ENCODE data around the gene UBTFL1. TPM values are rescaled to one million over a fixed set of nuclear protein-coding genes. Genes with fewer than 3 reads are reported as not detected.
"Not testable (repeated sequence)": the region's sequence is repeated elsewhere in the genome, so short reads cannot be mapped to it uniquely, and the experiment has no call there.

Gene UBTFL1, protein sequence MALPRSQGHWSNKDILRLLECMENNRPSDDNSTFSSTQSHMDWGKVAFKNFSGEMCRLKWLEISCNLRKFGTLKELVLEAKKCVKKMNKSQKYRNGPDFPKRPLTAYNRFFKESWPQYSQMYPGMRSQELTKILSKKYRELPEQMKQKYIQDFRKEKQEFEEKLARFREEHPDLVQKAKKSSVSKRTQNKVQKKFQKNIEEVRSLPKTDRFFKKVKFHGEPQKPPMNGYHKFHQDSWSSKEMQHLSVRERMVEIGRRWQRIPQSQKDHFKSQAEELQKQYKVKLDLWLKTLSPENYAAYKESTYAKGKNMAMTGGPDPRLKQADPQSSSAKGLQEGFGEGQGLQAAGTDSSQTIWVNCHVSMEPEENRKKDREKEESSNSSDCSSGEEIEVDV
- not detected for total RNA-seq

DNA sequence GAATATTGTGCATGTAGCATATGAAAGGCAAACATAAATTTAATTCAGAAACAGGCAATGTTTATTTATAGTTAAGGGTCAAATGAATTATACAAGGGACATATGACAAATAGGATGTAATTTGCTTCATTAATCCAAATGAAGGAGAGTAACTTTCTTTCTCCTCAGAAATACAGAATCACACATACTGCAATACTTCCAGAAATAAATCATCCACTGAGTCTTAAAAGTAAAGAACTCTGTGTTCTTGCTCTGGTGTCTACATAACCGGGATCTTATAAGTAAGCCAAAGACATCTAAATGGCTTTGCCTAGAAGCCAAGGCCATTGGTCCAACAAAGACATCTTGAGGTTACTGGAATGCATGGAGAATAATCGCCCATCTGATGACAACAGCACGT is at the start of gene UBTFL1:
TSS of gene UBTFL1 (plus strand) at position 301 of the 400 bp plus-strand sequence. CDS start at position 301, 0 bp downstream.
- H3K27me3 Mint-ChIP-seq; CTCF ChIA-PET; POLR2A ChIA-PET; H3K27ac Mint-ChIP-seq; H3K9me3 Mint-ChIP-seq; H3K36me3 Mint-ChIP-seq (ENCODE audit: low read depth); H3K4me3 Mint-ChIP-seq; H3K4me1 Mint-ChIP-seq; DNase-seq: not testable (repeated sequence)

DNA sequence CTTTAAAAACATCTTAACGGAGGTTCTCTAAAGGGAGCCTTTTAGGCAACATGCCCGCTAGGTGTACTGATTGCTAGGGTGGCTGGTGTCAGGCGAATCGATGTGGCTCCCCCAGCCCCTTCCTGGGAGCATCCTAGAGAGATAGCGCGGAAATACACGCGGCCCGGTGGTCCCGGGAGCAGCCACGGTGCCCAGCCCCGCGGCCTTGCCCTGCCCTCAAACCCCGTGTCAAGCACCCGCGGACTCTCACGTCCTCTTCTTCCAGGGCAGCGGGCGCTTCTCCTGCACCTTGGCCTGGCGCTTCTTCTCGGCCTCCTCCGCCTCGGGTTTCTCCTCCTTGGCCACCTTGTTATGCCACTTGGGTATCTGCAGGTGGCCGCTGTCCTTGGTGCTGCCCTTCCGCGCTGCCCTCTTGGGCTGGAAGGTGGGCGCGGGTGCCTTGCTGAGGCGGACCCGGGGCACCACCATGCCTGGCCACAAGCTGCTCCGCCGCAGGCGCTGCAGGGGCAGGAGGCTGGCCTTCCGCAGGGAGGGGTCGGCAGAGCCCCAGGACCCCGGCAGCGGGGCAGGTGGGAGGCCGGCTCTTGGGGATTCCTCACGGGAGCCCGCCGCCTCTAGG is 34.0 kb upstream of the UBTFL1 start:
- POLR2A ChIA-PET, H3K27ac Mint-ChIP-seq: not testable (repeated sequence)

DNA sequence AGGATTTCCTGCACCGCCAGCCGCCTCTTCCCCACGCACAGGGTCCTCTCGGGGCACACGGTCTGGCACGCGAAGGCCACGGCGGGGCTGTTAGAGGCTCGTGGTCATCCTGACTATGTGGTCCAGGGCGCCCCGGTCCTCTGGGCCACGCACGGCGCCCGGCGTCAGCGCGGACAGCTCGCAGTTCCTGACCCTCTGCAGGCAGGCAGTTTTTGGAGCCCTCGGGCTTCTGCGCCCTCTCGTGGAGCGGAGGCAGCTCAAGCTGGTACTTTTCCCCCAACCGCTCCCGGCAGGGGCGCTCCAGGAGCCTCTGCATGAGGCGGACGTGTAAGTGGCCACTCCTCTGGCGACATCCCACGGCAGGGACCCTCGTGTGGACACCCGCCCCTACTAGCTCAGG is 33.4 kb upstream of the UBTFL1 start:
- H3K36me3 Mint-ChIP-seq (ENCODE audit: low read depth); CTCF ChIA-PET; DNase-seq; POLR2A ChIA-PET; H3K4me1 Mint-ChIP-seq; H3K27me3 Mint-ChIP-seq; H3K4me3 Mint-ChIP-seq; H3K27ac Mint-ChIP-seq; H3K9me3 Mint-ChIP-seq: not testable (repeated sequence)

More for the DNA sequence above, 34.0 kb upstream of the UBTFL1 start:
- CTCF ChIA-PET; H3K36me3 Mint-ChIP-seq (ENCODE audit: low read depth); H3K9me3 Mint-ChIP-seq; H3K27me3 Mint-ChIP-seq; DNase-seq; H3K4me1 Mint-ChIP-seq; H3K4me3 Mint-ChIP-seq: not testable (repeated sequence)

DNA sequence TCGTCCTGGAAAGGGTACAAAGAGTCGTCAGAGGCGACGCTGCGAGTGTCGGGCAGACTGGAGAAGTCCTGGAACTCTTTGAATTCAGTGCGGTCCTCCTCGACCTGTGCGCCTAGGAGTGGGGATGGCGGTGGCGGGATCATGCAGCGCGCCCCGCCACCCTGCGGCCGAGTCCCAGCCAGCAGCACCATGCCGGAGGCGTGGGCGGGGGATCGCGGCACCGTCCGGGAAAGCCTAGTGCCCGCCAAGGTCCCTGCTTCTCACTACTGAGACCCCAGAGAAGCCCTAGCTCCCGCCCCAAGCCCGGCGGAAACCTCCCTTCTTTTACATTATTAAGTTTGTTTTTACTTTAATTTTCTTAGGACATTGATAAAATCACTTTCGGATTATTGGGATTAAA is 32.2 kb upstream of the UBTFL1 start:
- H3K27me3 Mint-ChIP-seq; H3K9me3 Mint-ChIP-seq; H3K4me3 Mint-ChIP-seq; H3K27ac Mint-ChIP-seq; H3K4me1 Mint-ChIP-seq; CTCF ChIA-PET; DNase-seq; H3K36me3 Mint-ChIP-seq (ENCODE audit: low read depth); POLR2A ChIA-PET: not testable (repeated sequence)

DNA sequence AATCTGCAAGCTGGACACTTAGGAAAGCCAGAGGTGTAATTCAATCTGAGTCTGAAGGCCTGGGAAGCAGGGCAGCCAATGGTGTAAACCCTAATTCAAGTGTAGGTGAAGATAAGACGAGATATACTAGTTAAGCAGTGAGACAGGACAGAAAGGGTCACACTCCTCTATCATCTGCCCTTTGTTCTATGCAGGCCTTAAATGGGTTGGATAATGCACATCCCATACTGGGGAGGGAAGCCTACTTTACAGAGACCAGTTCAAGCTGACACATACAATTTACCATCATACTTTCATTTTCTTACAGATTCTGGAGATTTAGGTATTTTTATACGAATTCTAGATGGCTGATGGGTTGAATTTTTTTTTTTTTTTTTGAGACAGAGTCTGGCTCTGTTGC is 3.0 kb downstream of the UBTFL1 start:
- CTCF ChIA-PET; H3K27ac Mint-ChIP-seq; H3K9me3 Mint-ChIP-seq; H3K36me3 Mint-ChIP-seq (ENCODE audit: low read depth); DNase-seq; H3K4me1 Mint-ChIP-seq; H3K27me3 Mint-ChIP-seq; H3K4me3 Mint-ChIP-seq; POLR2A ChIA-PET: not testable (repeated sequence)

DNA sequence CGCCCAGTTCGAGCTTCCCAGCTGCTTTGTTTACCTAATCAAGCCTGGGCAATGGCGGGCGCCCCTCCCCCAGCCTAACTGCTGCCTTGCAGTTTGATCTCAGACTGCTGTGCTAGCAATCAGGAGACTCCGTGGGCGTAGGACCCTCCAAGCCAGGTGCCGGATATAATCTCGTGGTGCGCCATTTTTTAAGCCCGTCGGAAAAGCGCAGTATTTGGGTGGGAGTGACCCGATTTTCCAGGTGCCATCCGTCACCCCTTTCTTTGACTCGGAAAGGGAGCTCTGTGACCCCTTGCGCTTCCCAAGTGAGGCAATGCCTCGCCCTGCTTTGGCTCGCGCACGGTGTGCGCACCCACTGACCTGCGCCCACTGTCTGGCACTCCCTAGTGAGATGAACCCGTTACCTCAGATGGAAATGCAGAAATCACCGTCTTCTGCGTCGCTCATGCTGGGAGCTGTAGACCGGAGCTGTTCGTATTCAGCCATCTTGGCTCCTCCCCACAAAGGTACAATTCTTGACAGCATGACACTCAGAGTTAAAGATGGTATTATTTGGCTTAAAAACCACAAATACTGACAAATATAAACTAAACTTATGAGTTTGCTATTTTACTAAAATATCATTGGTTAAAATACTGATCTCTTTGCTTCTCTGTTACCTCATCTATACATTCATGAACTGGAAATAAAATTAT is 9.6 kb downstream of the UBTFL1 start:
- DNase-seq; CTCF ChIA-PET; H3K4me1 Mint-ChIP-seq; H3K27me3 Mint-ChIP-seq; H3K27ac Mint-ChIP-seq; POLR2A ChIA-PET; H3K36me3 Mint-ChIP-seq (ENCODE audit: low read depth); H3K9me3 Mint-ChIP-seq; H3K4me3 Mint-ChIP-seq: not testable (repeated sequence)

DNA sequence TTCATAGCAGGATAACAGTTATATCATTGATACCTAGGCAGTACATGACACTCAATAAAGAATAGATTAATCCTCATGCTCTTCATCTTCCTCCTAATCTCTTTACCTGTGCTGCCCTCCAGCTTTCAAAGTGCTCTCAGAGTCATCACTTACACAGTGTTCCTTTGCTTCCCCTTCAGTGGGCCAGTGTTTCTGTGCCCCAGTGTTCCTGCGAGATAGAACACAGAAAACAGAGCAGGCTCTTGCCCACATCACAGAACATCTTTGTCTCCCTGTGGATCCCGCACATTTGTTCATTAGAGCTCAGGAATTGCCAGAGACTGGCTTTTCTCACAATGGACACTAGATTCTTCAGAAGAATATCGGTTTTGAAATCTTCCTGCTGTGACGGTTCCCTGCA is 12.5 kb downstream of the UBTFL1 start:
- H3K4me1 Mint-ChIP-seq; DNase-seq; H3K36me3 Mint-ChIP-seq (ENCODE audit: low read depth); CTCF ChIA-PET; POLR2A ChIA-PET; H3K27me3 Mint-ChIP-seq; H3K27ac Mint-ChIP-seq; H3K4me3 Mint-ChIP-seq; H3K9me3 Mint-ChIP-seq: not testable (repeated sequence)

DNA sequence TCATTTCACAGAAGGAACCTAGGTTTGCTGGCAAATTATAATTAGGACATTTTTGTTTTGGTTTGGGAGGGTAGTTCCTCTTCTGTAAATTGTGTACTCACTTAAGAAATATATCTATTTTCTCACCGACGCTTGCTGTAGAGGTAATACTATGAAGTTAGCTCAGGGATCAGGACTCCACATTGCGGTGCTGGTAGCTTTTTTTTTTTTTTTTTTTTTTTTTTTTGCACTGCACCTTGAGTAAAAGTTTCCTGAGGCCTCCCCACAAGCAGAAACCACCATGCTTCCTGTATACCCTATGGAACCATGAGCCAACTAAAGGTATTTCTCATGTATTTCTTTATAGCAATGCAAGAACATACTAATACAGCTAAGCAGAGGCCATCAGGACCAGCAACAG is 14.7 kb downstream of the UBTFL1 start:
- ChIA-PET CTCF (no interaction called here), POLR2A (no interaction called here)
- DNase-seq: no peak
- H3K4me3 Mint-ChIP-seq: no peak overlapping the region
- H3K27ac Mint-ChIP-seq: no peak overlapping the region
- H3K4me1 Mint-ChIP-seq: no peaks in the 10 kb centered on the region
- no peaks in the 10 kb centered on the region for H3K27me3 Mint-ChIP-seq
- no peaks in the 10 kb centered on the region for H3K36me3 Mint-ChIP-seq (ENCODE audit: low read depth)
- no peaks in the 10 kb centered on the region for H3K9me3 Mint-ChIP-seq

DNA sequence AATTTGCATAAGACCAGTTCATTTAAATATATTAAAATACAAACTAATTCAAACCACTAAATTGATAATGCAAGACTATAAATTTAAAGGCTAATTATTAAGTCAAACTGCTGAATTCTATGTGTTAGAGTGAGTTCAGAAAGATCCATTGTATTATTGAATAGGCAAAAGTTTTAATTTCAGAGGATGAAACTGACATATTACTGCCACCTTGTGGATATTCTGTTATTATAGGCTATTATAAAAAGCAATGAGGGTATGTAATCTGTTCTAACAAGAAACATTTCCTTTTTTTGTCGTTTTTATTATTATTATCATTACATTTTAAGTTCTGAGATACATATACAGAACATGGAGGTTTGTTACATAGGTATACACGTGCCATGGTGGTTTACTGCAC is 27.8 kb downstream of the UBTFL1 start:
- H3K4me1 Mint-ChIP-seq: no peaks in the 10 kb centered on the region
- H3K27me3 Mint-ChIP-seq: no peaks in the 10 kb centered on the region
- CTCF ChIA-PET: no interaction called here
- no peaks in the 10 kb centered on the region for H3K36me3 Mint-ChIP-seq (ENCODE audit: low read depth)
- DNase-seq: no peak
- no peaks in the 10 kb centered on the region for H3K9me3 Mint-ChIP-seq
- H3K4me3 Mint-ChIP-seq: no peak overlapping the region
- no peak overlapping the region for H3K27ac Mint-ChIP-seq
- POLR2A ChIA-PET: no interaction called here

DNA sequence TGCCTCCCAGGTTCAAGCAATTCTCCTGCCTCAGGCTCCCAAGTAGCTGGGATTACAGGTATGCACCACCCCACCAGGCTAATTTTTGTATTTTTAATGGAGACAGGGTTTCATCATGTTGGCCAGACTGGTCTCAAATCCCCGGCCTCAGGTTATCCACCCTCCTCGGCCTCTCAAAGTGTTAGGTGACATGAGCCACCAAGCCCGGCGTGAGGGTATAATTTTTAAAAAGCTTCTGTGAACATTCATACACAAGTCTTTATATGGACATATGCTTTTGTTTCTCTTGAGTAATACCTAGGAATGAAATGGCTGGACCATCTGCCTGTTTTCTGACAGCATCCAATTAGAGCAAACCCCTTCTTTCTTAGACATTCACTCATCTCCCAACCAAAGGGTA is 34.4 kb downstream of the UBTFL1 start:
- H3K36me3 Mint-ChIP-seq (ENCODE audit: low read depth): no peaks in the 10 kb centered on the region

DNA sequence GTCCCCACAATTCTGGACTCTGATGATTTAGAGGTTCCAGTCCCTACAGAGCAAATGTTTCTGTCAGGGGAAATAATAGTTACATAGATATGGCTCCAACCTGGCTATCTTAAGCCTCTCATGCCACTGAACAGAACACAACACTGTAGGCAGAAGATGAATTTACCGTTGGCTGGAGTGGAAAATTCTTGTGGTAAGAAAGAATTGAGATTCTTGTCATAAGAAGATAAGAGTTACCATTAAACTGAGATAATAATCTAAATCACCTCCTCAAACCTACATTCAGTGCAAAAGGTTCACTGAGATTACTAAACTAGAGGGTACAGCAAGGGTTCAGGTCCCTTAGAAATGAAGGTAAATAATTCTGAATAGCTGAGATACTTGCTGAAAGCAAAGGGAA is 38.6 kb downstream of the UBTFL1 start:
- Mint-ChIP-seq H3K4me1 (no peaks in the 10 kb centered on the region), H3K9me3 (no peaks in the 10 kb centered on the region), H3K27ac (no peak overlapping the region), H3K36me3 (ENCODE audit: low read depth) (no peaks in the 10 kb centered on the region), H3K4me3 (no peak overlapping the region), H3K27me3 (no peaks in the 10 kb centered on the region)
- no peak for DNase-seq
- ChIA-PET CTCF (no interaction called here), POLR2A (no interaction called here)

More for the DNA sequence above, 34.4 kb downstream of the UBTFL1 start:
- Mint-ChIP-seq H3K4me3 (no peak overlapping the region), H3K27ac (no peak overlapping the region), H3K27me3 (no peaks in the 10 kb centered on the region), H3K9me3 (no peaks in the 10 kb centered on the region), H3K4me1 (no peaks in the 10 kb centered on the region)
- ChIA-PET POLR2A (no interaction called here), CTCF (no interaction called here)
- DNase-seq: no peak

DNA sequence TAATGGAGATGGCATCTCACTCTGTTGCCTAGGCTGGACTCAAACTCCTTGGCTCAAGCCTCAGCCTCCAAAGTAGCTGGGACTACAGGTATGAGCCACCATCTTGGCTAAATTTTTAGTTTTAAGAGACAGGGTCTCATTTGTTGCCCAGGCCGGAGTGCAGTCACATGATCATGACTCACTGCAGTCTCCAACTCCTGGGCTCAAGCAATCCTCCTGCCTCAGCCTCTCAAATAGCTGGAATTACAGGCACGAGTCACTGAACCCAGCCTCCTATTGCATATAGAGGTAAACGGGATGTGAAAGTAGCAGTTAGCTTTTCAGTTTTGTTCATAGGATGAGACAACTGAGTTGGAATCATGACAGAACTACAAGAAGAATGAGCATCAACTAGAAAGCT is 39.2 kb downstream of the UBTFL1 start:
- CTCF ChIA-PET: no interaction called here
- Mint-ChIP-seq H3K36me3 (ENCODE audit: low read depth) (no peaks in the 10 kb centered on the region), H3K27ac (no peak overlapping the region)

DNA sequence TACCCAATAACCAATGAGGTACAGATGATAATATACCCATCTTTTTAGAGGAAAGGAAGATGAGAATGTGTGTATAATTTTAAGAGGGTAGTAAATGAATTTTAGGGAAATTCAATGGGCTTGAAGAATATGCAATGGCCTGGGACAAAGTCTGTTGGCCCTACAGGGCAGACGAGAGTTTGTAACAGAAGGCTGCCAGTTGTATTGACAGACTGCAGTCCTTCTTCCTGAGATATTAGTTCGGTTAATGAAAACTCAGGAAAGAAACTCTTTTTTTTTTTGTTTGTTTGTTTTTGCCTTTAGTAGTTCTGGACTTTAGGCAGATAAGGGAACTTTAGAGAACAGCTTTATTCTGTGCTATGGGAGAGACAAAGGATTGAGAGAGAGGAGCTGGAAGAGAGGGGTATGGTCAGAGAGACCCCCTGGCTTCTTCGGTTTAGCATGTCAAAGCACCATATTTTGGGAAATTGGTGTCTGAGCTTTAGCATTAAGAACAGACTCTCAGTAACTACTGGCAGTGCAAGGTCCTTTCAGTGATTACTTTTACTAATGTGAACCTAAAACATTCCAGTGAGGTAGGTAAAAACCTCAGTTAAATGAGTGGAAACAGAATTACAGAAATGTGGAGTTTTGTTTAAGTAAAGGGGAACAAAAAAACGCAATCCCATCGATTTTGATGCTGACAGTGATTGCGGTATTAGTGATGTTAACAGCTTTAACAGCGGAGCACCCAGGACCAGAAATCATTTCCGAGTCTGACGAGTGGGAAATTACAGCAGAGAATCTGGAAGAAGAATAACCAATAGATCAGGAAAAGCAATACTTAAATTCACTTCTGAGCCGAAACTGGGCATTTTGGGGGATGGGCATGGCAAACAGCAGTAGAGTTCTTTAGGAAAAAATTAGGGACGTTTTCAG is 48.1 kb downstream of the UBTFL1 start:
- H3K27ac Mint-ChIP-seq: no peak overlapping the region
- peaks cover 11% of the 10 kb centered on the region for H3K4me1 Mint-ChIP-seq
- CTCF ChIA-PET: no interaction called here
- peaks cover 43% of the 10 kb centered on the region for H3K27me3 Mint-ChIP-seq
- H3K4me3 Mint-ChIP-seq: no peak overlapping the region
- peaks cover 2% of the 10 kb centered on the region for H3K36me3 Mint-ChIP-seq (ENCODE audit: low read depth)
- no peak for DNase-seq
- POLR2A ChIA-PET: no interaction called here
- no peaks in the 10 kb centered on the region for H3K9me3 Mint-ChIP-seq

More for the DNA sequence above, 39.2 kb downstream of the UBTFL1 start:
- no peak for DNase-seq
- POLR2A ChIA-PET: no interaction called here
- Mint-ChIP-seq H3K9me3 (no peaks in the 10 kb centered on the region), H3K27me3 (peaks cover 2% of the 10 kb centered on the region), H3K4me3 (no peak overlapping the region), H3K4me1 (no peaks in the 10 kb centered on the region)

All from activated CD4-positive, alpha-beta memory T cell treated with anti-CD3 and anti-CD28 coated beads, Interleukin-2, amount 10 ng/mL, durations not matched to agents 7 days and 5 days (primary cell).